CD14-positive monocyte (primary cell): Measurements from ENCODE around the gene FAM83B. TPM values are rescaled to one million over a fixed set of nuclear protein-coding genes. Genes with fewer than 3 reads are reported as not detected.

Experiments used
- DNase-seq, 3 donors: peaks; one replicate each; pipeline ENCODE4 v3.0.0-alpha.2; 2011 to 2022
- H2AFZ ChIP-seq: 2 replicates; pipeline ENCODE4 v1.6.0; 2012; ENCODE audit warnings: mild to moderate bottlenecking, low read depth, low read length, inconsistent platforms; ENCODE audit not compliant: insufficient read depth, poor library complexity, severe bottlenecking
- H3K27ac ChIP-seq, 2 donors: 1 replicate in 1 of 2; 2 replicates in 1 of 2; pipeline ENCODE4 v1.5.1; 2012 to 2013; ENCODE audit warnings: low read length in 2 of 2, control low read depth in 1 of 2, inconsistent platforms in 1 of 2, low read depth in 1 of 2, mild to moderate bottlenecking in 1 of 2
- H3K27me3 ChIP-seq, 2 donors: one replicate each; pipeline versions ENCODE4 v1.6.0 to v1.6.1; 2011 to 2013; ENCODE audit warnings: low read length in 2 of 2; ENCODE audit not compliant: control insufficient read depth in 2 of 2, insufficient read depth in 2 of 2
- H3K36me3 ChIP-seq, 2 donors: replicated peaks in 1 of 2; 1 replicate in 1 of 2; 2 replicates in 1 of 2; pipeline versions ENCODE4 v1.5.1 to v1.6.1; 2012 to 2013; ENCODE audit warnings: low read length in 2 of 2, control low read depth in 1 of 2, inconsistent platforms in 1 of 2, mild to moderate bottlenecking in 1 of 2; ENCODE audit not compliant: insufficient read depth in 2 of 2, control insufficient read depth in 1 of 2
- H3K4me1 ChIP-seq, 2 donors: 1 replicate in 1 of 2; 2 replicates in 1 of 2; pipeline versions ENCODE4 v1.5.1 to v1.6.1; 2012 to 2013; ENCODE audit warnings: low read length in 2 of 2, control low read depth in 1 of 2, inconsistent platforms in 1 of 2, mild to moderate bottlenecking in 1 of 2, moderate library complexity in 1 of 2; ENCODE audit not compliant: insufficient read depth in 2 of 2, control insufficient read depth in 1 of 2
- H3K4me2 ChIP-seq: replicated peaks from 2 replicates; pipeline ENCODE3; 2012; ENCODE audit warnings: low read length, moderate library complexity, mild to moderate bottlenecking; ENCODE audit not compliant: poor library complexity, severe bottlenecking; ENCODE audit errors: extremely low read depth
- H3K4me3 ChIP-seq, 3 experiments: fragments of 200-600 bp in 1 of 3; sonication (generic) in 1 of 3; replicated peaks in 1 of 3; 1 replicate in 2 of 3; 2 replicates in 1 of 3; pipeline ENCODE4 v1.5.1; 2011 to 2013; ENCODE audit warnings: low read length in 3 of 3, mild to moderate bottlenecking in 3 of 3, control low read depth in 2 of 3, low read depth in 2 of 3, inconsistent platforms in 1 of 3, moderate library complexity in 1 of 3
- H3K79me2 ChIP-seq: 2 replicates; pipeline ENCODE4 v1.6.0; 2012; ENCODE audit warnings: mild to moderate bottlenecking, control low read depth, inconsistent platforms, low read length, moderate library complexity; ENCODE audit not compliant: insufficient read depth
- H3K9ac ChIP-seq: 2 replicates; pipeline ENCODE4 v1.6.0; 2017; ENCODE audit warnings: low read length, mild to moderate bottlenecking; ENCODE audit not compliant: insufficient read depth, poor library complexity, severe bottlenecking
- H3K9me3 ChIP-seq, 2 donors: replicated peaks in 1 of 2; 1 replicate in 1 of 2; 2 replicates in 1 of 2; pipeline versions ENCODE4 v1.5.1 to v1.6.1; 2012 to 2013; ENCODE audit warnings: low read length in 2 of 2, control low read depth in 1 of 2; ENCODE audit not compliant: control insufficient read depth in 1 of 2, insufficient read depth in 1 of 2
- H4K20me1 ChIP-seq: 2 replicates; pipeline ENCODE4 v1.6.0; 2012; ENCODE audit warnings: mild to moderate bottlenecking, low read length, control low read depth, moderate library complexity; ENCODE audit not compliant: insufficient read depth
- H3K27ac Mint-ChIP-seq, 7 donors: one replicate each; pipeline ENCODE4 v1.8.0; 2020; ENCODE audit warnings: mild to moderate bottlenecking in 7 of 7, mixed read lengths in 7 of 7, moderate library complexity in 6 of 7, inconsistent platforms in 2 of 7
- H3K27me3 Mint-ChIP-seq, 3 donors: one replicate each; pipeline ENCODE4 v1.8.0; 2021 to 2022; ENCODE audit warnings: low read depth in 3 of 3, mild to moderate bottlenecking in 3 of 3, mixed read lengths in 3 of 3, moderate library complexity in 3 of 3, inconsistent platforms in 1 of 3
- H3K36me3 Mint-ChIP-seq, 2 donors: one replicate each; pipeline ENCODE4 v1.8.0; 2020; ENCODE audit warnings: mixed read lengths in 2 of 2, inconsistent platforms in 1 of 2, mild to moderate bottlenecking in 1 of 2
- H3K4me1 Mint-ChIP-seq: one replicate; pipeline ENCODE4 v1.8.0; 2020; ENCODE audit warnings: mild to moderate bottlenecking, mixed read lengths
- H3K4me3 Mint-ChIP-seq, 2 donors: one replicate each; pipeline ENCODE4 v1.8.0; 2020; ENCODE audit warnings: mild to moderate bottlenecking in 2 of 2, mixed read lengths in 2 of 2, moderate library complexity in 1 of 2
- H3K9me3 Mint-ChIP-seq, 7 donors: one replicate each; pipeline ENCODE4 v1.8.0; 2020 to 2022; ENCODE audit warnings: mixed read lengths in 7 of 7, mild to moderate bottlenecking in 6 of 7, moderate library complexity in 6 of 7, inconsistent platforms in 2 of 7
- WGBS: methylation state at CpG from one replicate; pipeline ENCODE4 v1.1.5; 2013; ENCODE audit warnings: missing lambda C conversion rate; ENCODE audit not compliant: insufficient coverage; 5-methylcytosine and 5-hydroxymethylcytosine counted together
- intact Hi-C, 2 donors: fragments of 100-400 bp; cut with micrococcal nuclease; formaldehyde crosslinking; loops; one replicate each; pipeline versions ENCODE4 v1.15.0 to v1.15.1; 2023
- polyA plus RNA-seq, 3 donors: library from polyadenylated mRNA; depleted of rRNA in 1 of 3; unstranded in 2 of 3; stranded (reverse) in 1 of 3; fragments of 300-500 nt in 2 of 3; fragments of >200 nt in 1 of 3; fragmentation: Illumina TruSeq in 2 of 3; gene quantifications; 1 replicate in 2 of 3; 2 replicates in 1 of 3; pipeline ENCODE4 v1.2.3, GENCODE V29; 2012 to 2021
- TF ChIP-seq, protein P1 (sequence below): fragments of 200-600 bp; IDR thresholded peaks from one replicate; pipeline ENCODE4 v1.8.0; 2022; ENCODE audit warnings: antibody characterized with exemption, mild to moderate bottlenecking

FAM83B gene
- polyA plus RNA-seq, 3 donors, result not detected

DNA sequence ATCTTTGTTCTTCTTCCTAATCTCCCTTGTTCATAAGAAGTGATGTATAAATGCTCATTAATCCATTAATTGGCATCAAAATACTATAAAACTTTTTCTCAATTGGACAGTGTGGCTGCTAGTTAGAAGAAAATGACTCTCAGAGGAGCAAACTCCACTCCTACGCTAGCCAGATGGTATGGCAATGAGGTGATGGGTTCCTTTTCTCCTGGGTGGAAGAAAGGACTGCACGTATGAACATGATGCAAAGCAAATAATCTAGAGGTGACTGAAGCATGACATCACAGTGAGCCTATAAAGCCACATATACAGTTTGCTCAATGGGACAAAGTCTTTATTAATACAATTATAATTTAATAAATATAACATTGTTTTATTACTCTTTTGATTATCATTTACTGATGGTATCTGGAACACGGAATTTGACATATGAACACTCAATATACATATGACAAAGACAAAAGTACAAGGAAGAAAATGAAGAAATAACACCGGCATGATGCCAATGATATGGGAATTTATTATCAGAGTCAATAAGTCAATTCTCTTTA, 46.4 kb upstream of the FAM83B start:
- no peak overlapping the region for H3K4me2 ChIP-seq
- H3K4me1 ChIP-seq, result no peaks in the 10 kb centered on the region
- peaks cover 0 to 8% of the 10 kb centered on the region in 2 donors for H3K9me3 ChIP-seq
- H3K36me3 ChIP-seq, result no peaks in the 10 kb centered on the region
- peaks cover 0 to 17% (median 6%) of the 10 kb centered on the region in 7 donors for H3K9me3 Mint-ChIP-seq
- no peaks in the 10 kb centered on the region for H3K27me3 ChIP-seq
- no peaks in the 10 kb centered on the region for H3K36me3 Mint-ChIP-seq
- no peak overlapping the region for H2AFZ ChIP-seq
- TF ChIP-seq, protein P1, sequence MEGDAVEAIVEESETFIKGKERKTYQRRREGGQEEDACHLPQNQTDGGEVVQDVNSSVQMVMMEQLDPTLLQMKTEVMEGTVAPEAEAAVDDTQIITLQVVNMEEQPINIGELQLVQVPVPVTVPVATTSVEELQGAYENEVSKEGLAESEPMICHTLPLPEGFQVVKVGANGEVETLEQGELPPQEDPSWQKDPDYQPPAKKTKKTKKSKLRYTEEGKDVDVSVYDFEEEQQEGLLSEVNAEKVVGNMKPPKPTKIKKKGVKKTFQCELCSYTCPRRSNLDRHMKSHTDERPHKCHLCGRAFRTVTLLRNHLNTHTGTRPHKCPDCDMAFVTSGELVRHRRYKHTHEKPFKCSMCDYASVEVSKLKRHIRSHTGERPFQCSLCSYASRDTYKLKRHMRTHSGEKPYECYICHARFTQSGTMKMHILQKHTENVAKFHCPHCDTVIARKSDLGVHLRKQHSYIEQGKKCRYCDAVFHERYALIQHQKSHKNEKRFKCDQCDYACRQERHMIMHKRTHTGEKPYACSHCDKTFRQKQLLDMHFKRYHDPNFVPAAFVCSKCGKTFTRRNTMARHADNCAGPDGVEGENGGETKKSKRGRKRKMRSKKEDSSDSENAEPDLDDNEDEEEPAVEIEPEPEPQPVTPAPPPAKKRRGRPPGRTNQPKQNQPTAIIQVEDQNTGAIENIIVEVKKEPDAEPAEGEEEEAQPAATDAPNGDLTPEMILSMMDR, result no peak
- no peak overlapping the region for H3K27ac Mint-ChIP-seq
- no peak overlapping the region for H3K4me3 ChIP-seq
- no peak overlapping the region for H3K27ac ChIP-seq
- no peaks in the 10 kb centered on the region for H4K20me1 ChIP-seq
- no peaks in the 10 kb centered on the region for H3K79me2 ChIP-seq
- no peaks in the 10 kb centered on the region for H3K4me1 Mint-ChIP-seq
- intact Hi-C loops, result no loop called here
- H3K9ac ChIP-seq, result no peak overlapping the region
- DNase-seq, result no peak
- WGBS, result no CpG with 5 or more reads among the region's 4 CpGs
- peaks cover 0 to 2% (median 0%) of the 10 kb centered on the region in 3 donors for H3K27me3 Mint-ChIP-seq
- no peak overlapping the region for H3K4me3 Mint-ChIP-seq

GRCh38 chr6:54801244-54801643, 45.3 kb upstream of the FAM83B start:
- Histone ChIP-seq H3K79me2 (no peaks in the 10 kb centered on the region), H3K27ac (no peak overlapping the region), H3K9me3 (peaks cover 0 to 5% of the 10 kb centered on the region in 2 donors), H4K20me1 (no peaks in the 10 kb centered on the region), H3K4me3 (no peak overlapping the region), H2AFZ (no peak overlapping the region), H3K9ac (no peak overlapping the region), H3K36me3 (no peaks in the 10 kb centered on the region), H3K27me3 (no peaks in the 10 kb centered on the region), H3K4me1 (no peaks in the 10 kb centered on the region), H3K4me2 (no peak overlapping the region)
- H3K27ac Mint-ChIP-seq, result no peak overlapping the region
- H3K4me1 Mint-ChIP-seq, result no peaks in the 10 kb centered on the region
- intact Hi-C loops, result no loop called here
- peaks cover 0 to 12% (median 4%) of the 10 kb centered on the region in 7 donors for H3K9me3 Mint-ChIP-seq
- H3K36me3 Mint-ChIP-seq, result no peaks in the 10 kb centered on the region
- peaks cover 0 to under 1% (median 0%) of the 10 kb centered on the region in 3 donors for H3K27me3 Mint-ChIP-seq
- H3K4me3 Mint-ChIP-seq, result no peak overlapping the region
- TF ChIP-seq, protein P1, result no peak
- no peak for DNase-seq
